IMR-90 (cell line): ENCODE data around the gene LRG1. TPM values are rescaled to one million over a fixed set of nuclear protein-coding genes. Genes with fewer than 3 reads are reported as not detected.

Source experiments
- ATAC-seq: fragments of 200-7000 bp; cut with Tn5 transposase; 2 replicates; pipeline ENCODE4 v1.9.1; 2020; ENCODE audit warnings: low read depth, mild to moderate bottlenecking, moderate library complexity
- BruUV-seq: library from RNA; stranded (reverse); fragments of 400-500 nt; replicated peaks from 2 replicates; lab custom pipeline; 2021; lab: Mats Ljungman, UMichigan
- CTCF ChIA-PET: fragments of 300-600 bp; formaldehyde crosslinking; extraction: SDS; loops from one replicate; lab custom pipeline; 2021; ENCODE audit warnings: antibody characterized with exemption; lab: Yijun Ruan, JAX
- POLR2A ChIA-PET: fragments of 300-600 bp; sonication (Branson Sonifier 250); formaldehyde crosslinking; loops from one replicate; lab custom pipeline; 2022; ENCODE audit warnings: antibody characterized with exemption; ENCODE audit not compliant: unreplicated experiment; lab: Charles Lee
- DNase-seq: peaks from one replicate; pipeline ENCODE4 v3.0.0; 2013
- H2AFZ ChIP-seq: replicated peaks from 2 replicates; pipeline ENCODE3; 2013; ENCODE audit warnings: low read length, mild to moderate bottlenecking; ENCODE audit not compliant: poor library complexity
- H2AK5ac ChIP-seq: 2 replicates; pipeline ENCODE4 v1.6.1; 2013; ENCODE audit warnings: low read depth, low read length, inconsistent platforms
- H2AK9ac ChIP-seq: replicated peaks from 2 replicates; pipeline ENCODE3; 2013; ENCODE audit warnings: mild to moderate bottlenecking, low read depth, low read length, moderate library complexity; ENCODE audit not compliant: poor library complexity
- H2BK120ac ChIP-seq: 2 replicates; pipeline ENCODE4 v1.6.1; 2013; ENCODE audit warnings: low read depth, low read length, inconsistent platforms
- H2BK15ac ChIP-seq: 3 replicates; pipeline ENCODE4 v1.6.1; 2013; ENCODE audit warnings: low read depth, low read length, inconsistent platforms
- H2BK20ac ChIP-seq: 2 replicates; pipeline ENCODE4 v1.6.1; 2013; ENCODE audit warnings: low read depth, mild to moderate bottlenecking, inconsistent platforms, low read length, moderate library complexity
- H2BK5ac ChIP-seq: 2 replicates; pipeline ENCODE4 v1.6.1; 2013; ENCODE audit warnings: mild to moderate bottlenecking, low read depth, low read length, inconsistent platforms; ENCODE audit not compliant: poor library complexity, severe bottlenecking
- H3K14ac ChIP-seq: replicated peaks from 2 replicates; pipeline ENCODE4 v1.6.1; 2013; ENCODE audit warnings: low read depth, low read length, inconsistent platforms
- H3K18ac ChIP-seq: 2 replicates; pipeline ENCODE4 v1.6.1; 2013; ENCODE audit warnings: low read depth, low read length, control low read depth
- H3K23ac ChIP-seq: 2 replicates; pipeline ENCODE4 v1.6.1; 2013; ENCODE audit warnings: low read depth, low read length, inconsistent platforms
- H3K27ac ChIP-seq: 2 replicates; pipeline ENCODE4 v1.5.1; 2013; ENCODE audit warnings: mild to moderate bottlenecking, control low read depth, low read length; ENCODE audit not compliant: insufficient read depth
- H3K27me3 ChIP-seq: 2 replicates; pipeline ENCODE4 v1.6.1; 2013; ENCODE audit warnings: low read length; ENCODE audit not compliant: control insufficient read depth, insufficient read depth
- H3K36me3 ChIP-seq: 2 replicates; pipeline ENCODE4 v1.6.1; 2013; ENCODE audit warnings: low read length, mixed read lengths; ENCODE audit not compliant: control insufficient read depth, insufficient read depth
- H3K4ac ChIP-seq: 2 replicates; pipeline ENCODE4 v1.6.1; 2013; ENCODE audit warnings: low read depth, low read length, inconsistent platforms
- H3K4me1 ChIP-seq: 2 replicates; pipeline ENCODE4 v1.6.1; 2013; ENCODE audit warnings: low read length, mixed read lengths; ENCODE audit not compliant: control insufficient read depth, insufficient read depth
- H3K4me2 ChIP-seq: 2 replicates; pipeline ENCODE4 v1.6.1; 2013; ENCODE audit warnings: low read depth, mild to moderate bottlenecking, control low read depth, low read length, moderate library complexity
- H3K4me3 ChIP-seq: 2 replicates; pipeline ENCODE4 v1.5.1; 2013; ENCODE audit warnings: low read depth, mild to moderate bottlenecking, control low read depth, low read length, moderate library complexity; ENCODE audit not compliant: insufficient read depth
- H3K56ac ChIP-seq: 2 replicates; pipeline ENCODE4 v1.6.1; 2013; ENCODE audit warnings: low read length, inconsistent platforms; ENCODE audit not compliant: insufficient read depth; ENCODE audit errors: extremely low read depth
- H3K79me1 ChIP-seq, 2 experiments: 2 replicates each; pipeline ENCODE4 v1.6.1; 2013; ENCODE audit warnings: low read length in 2 of 2, inconsistent platforms in 1 of 2, low read depth in 1 of 2
- H3K9ac ChIP-seq: 2 replicates; pipeline ENCODE4 v1.6.1; 2013; ENCODE audit warnings: low read depth, low read length, control low read depth
- H3K9me1 ChIP-seq: 2 replicates; pipeline ENCODE4 v1.6.1; 2013; ENCODE audit warnings: low read length, inconsistent platforms; ENCODE audit not compliant: insufficient read depth
- H3K9me3 ChIP-seq: 2 replicates; pipeline ENCODE4 v1.6.1; 2013; ENCODE audit warnings: low read length; ENCODE audit not compliant: control insufficient read depth, insufficient read depth
- H4K20me1 ChIP-seq: 2 replicates; pipeline ENCODE4 v1.6.1; 2013; ENCODE audit warnings: low read length, inconsistent platforms; ENCODE audit not compliant: insufficient read depth
- H4K5ac ChIP-seq: 2 replicates; pipeline ENCODE4 v1.6.1; 2013; ENCODE audit warnings: mild to moderate bottlenecking, low read depth, low read length, control low read depth
- H4K8ac ChIP-seq, 2 experiments: 2 replicates each; pipeline ENCODE4 v1.6.1; 2013; ENCODE audit warnings: low read depth in 2 of 2, low read length in 2 of 2, control low read depth in 1 of 2, inconsistent platforms in 1 of 2
- H4K91ac ChIP-seq: 2 replicates; pipeline ENCODE4 v1.6.1; 2013; ENCODE audit warnings: low read depth, low read length, inconsistent platforms; ENCODE audit not compliant: insufficient read depth
- BHLHE40 ChIP-seq: fragments of 150-350 bp; IDR thresholded peaks from 2 replicates; pipeline ENCODE4 v1.6.1; 2016; ENCODE audit warnings: mild to moderate bottlenecking, low read depth, low read length
- USF2 ChIP-seq: fragments of 150-350 bp; IDR thresholded peaks from 2 replicates; pipeline ENCODE4 v1.6.1; 2017; ENCODE audit warnings: mild to moderate bottlenecking, antibody characterized with exemption, low read length, low read depth
- WGBS, 2 experiments: methylation state at CpG; one replicate each; pipeline versions ENCODE4 v1.1.5 to v1.1.7; 2013; ENCODE audit warnings: missing lambda C conversion rate in 2 of 2; ENCODE audit not compliant: insufficient read length in 1 of 2; ENCODE audit errors: extremely low coverage in 2 of 2; 5-methylcytosine and 5-hydroxymethylcytosine counted together
- dilution Hi-C: fragments of 300-500 bp; cut with HindIII; formaldehyde crosslinking; loops from one replicate; pipeline ENCODE4 v1.14.3; 2018; ENCODE audit warnings: low sequenced_read_pairs; ENCODE audit not compliant: unreplicated experiment
- in situ Hi-C: fragments of 300-500 bp; cut with MboI; formaldehyde crosslinking; loops from 3 replicates; pipeline ENCODE4 v1.14.3; 2019; ENCODE audit warnings: low sequenced_read_pairs, inconsistent platforms, mixed read lengths
- intact Hi-C: fragments of 100-400 bp; cut with micrococcal nuclease; formaldehyde crosslinking; loops from 2 replicates; pipeline ENCODE4 v1.10.0; 2022
- polyA plus RNA-seq, 3 experiments: library from polyadenylated mRNA; depleted of rRNA; stranded (reverse); fragments of >200 nt; gene quantifications; 2 replicates each; pipeline ENCODE4 v1.2.3, GENCODE V29; 2012; ENCODE audit warnings: low replicate concordance in 1 of 3
- total RNA-seq: library from RNA; depleted of rRNA; stranded (reverse); fragments of >200 nt; gene quantifications from 2 replicates; pipeline ENCODE4 v1.2.3, GENCODE V29; 2012

Gene LRG1
- total and polyA plus RNA-seq, 2 of the 4 experiments (the other 2 are of a cell fraction), result not detected

- Histone ChIP-seq H2AK9ac (no peak within 1 kb of the TSS), H4K8ac (no peak within 1 kb of the TSS), H3K56ac (no peak within 1 kb of the TSS), H3K9me1 (no peaks in the 10 kb centered on the region), H3K9ac (no peak within 1 kb of the TSS), H3K4me1 (no peaks in the 10 kb centered on the region; the same call in 1 of the 2 replicates), H2AFZ (peak within 1 kb of the TSS; percentile 72), H4K5ac (no peak within 1 kb of the TSS), H3K27ac (no peak within 1 kb of the TSS), H4K20me1 (no peaks in the 10 kb centered on the region; the same call in 1 of the 2 replicates), H3K9me3 (peaks cover 3% of the 10 kb centered on the region; the same call in 1 of the 2 replicates), H2BK120ac (no peak within 1 kb of the TSS), H3K27me3 (peaks cover 51% of the 10 kb centered on the region), H3K4ac (no peak within 1 kb of the TSS), H3K4me2 (peak within 1 kb of the TSS; percentile 59), H3K23ac (no peak within 1 kb of the TSS), H4K91ac (no peak within 1 kb of the TSS), H2BK5ac (no peak within 1 kb of the TSS), H3K18ac (no peak within 1 kb of the TSS), H2AK5ac (no peak within 1 kb of the TSS; the same call in 1 of the 2 replicates), H3K4me3 (no peak within 1 kb of the TSS), H3K36me3 (no peaks in the 10 kb centered on the region), H2BK20ac (no peak within 1 kb of the TSS), H2BK15ac (no peak within 1 kb of the TSS), H3K14ac (no peak within 1 kb of the TSS), H3K79me1 (no peaks in the 10 kb centered on the region)
- no TSS peak for BruUV-seq
- ChIA-PET POLR2A (interaction anchor here (0.6 kb wide), 1 partner anchor 99 kb away, joined by 5 read pairs; no protein-coding TSS in a partner anchor), CTCF (interaction anchor here (1.0 to 1.9 kb wide), 3 partner anchors 10 to 98 kb away, joined by 3 to 6 read pairs (median 5); no protein-coding TSS in a partner anchor)
- WGBS, 2 experiments, result 9% methylated on average over 14 of the region's 49 CpGs; no CpG with 5 or more reads in 1 of the 2 experiments
- DNase-seq (peak; percentile 26), ATAC-seq (peak; percentile 91)
- intact Hi-C loops, result no loop called here
- dilution Hi-C loops, result no loop called here
- in situ Hi-C loops, result no loop called here
- TF ChIP-seq USF2, result peak; percentile 21; the same call in 1 of the 2 replicates
- no peak for TF ChIP-seq BHLHE40
Measured at GRCh38 chr19:4534836-4535658, 4.8 kb downstream of the LRG1 start, which contains the start of gene PLIN5. TSS of gene PLIN5 (minus strand) at chr19:4535224. CDS start at chr19:4534074, 1,150 bp downstream.
